Psoas muscle (tissue), 8 donors: Measurements from ENCODE around the gene FECH. TPM values are rescaled to one million over a fixed set of nuclear protein-coding genes. Genes with fewer than 3 reads are reported as not detected.
"Not testable (repeated sequence)": the region's sequence is repeated elsewhere in the genome, so short reads cannot be mapped to it uniquely, and the experiment has no call there.

ENCODE experiments used
- ATAC-seq, 4 donors: fragments of 200-7000 bp; cut with Tn5 transposase; one replicate each; pipeline ENCODE4 v1.9.1; 2020; ENCODE audit warnings: moderate library complexity in 3 of 4, mild to moderate bottlenecking in 2 of 4
- DNase-seq, 2 donors: peaks; one replicate each; pipeline ENCODE4 v3.0.0-alpha.2; 2020
- H3K27ac ChIP-seq: fragments of 200-600 bp; one replicate; pipeline ENCODE4 v1.8.0; 2022
- H3K27me3 ChIP-seq, 3 donors: fragments of 200-600 bp in 1 of 3; one replicate each; pipeline versions ENCODE4 v1.6.1 to v1.8.0; 2013 to 2022; ENCODE audit warnings: low read length in 2 of 3, mild to moderate bottlenecking in 2 of 3, moderate library complexity in 1 of 3; ENCODE audit not compliant: insufficient read depth in 3 of 3
- H3K36me3 ChIP-seq, 2 donors: fragments of 200-600 bp in 1 of 2; one replicate each; pipeline versions ENCODE4 v1.6.1 to v1.8.0; 2013 to 2022; ENCODE audit warnings: low read depth in 1 of 2, mild to moderate bottlenecking in 1 of 2, moderate library complexity in 1 of 2; ENCODE audit not compliant: insufficient read depth in 1 of 2
- H3K4me1 ChIP-seq: fragments of 200-600 bp; one replicate; pipeline ENCODE4 v1.8.0; 2022
- H3K4me3 ChIP-seq: fragments of 200-600 bp; one replicate; pipeline ENCODE4 v1.8.0; 2022; ENCODE audit warnings: mild to moderate bottlenecking
- H3K9me3 ChIP-seq: fragments of 200-600 bp; one replicate; pipeline ENCODE4 v1.8.0; 2022
- CTCF ChIP-seq: fragments of 200-600 bp; IDR thresholded peaks from one replicate; pipeline ENCODE4 v1.8.0; 2022; ENCODE audit warnings: antibody characterized with exemption
- WGBS, 3 donors: extraction: QIAGEN DNeasy Blood & Tissue Kit; methylation state at CpG; one replicate each; pipeline versions ENCODE4 v1.1.6 to v1.1.7; 2013; 5-methylcytosine and 5-hydroxymethylcytosine counted together
- intact Hi-C, 2 donors: fragments of 100-400 bp; cut with DNase I; formaldehyde crosslinking; loops; one replicate each; pipeline versions ENCODE4 v1.11.0 to v1.14.2; 2022
- polyA plus RNA-seq, 3 donors: library from polyadenylated mRNA; stranded (reverse); fragments of 200-250 nt; gene quantifications; one replicate each; pipeline ENCODE4 v1.2.3, GENCODE V29; 2013
- total RNA-seq, 4 donors: library from RNA; stranded (reverse); fragmentation: NEBNext Ultra II Directional in 2 of 4; extraction: Animal tissue kit (Norgen Biotek cat#: 25700) in 2 of 4; gene quantifications; one replicate each; pipeline versions ENCODE4 v1.2.1 to v1.2.4, GENCODE V29; 2021 to 2023
- donor health status: healthy with polysubstance abuse.
- donor health status: DM: no; HTN: no; CAD: no; lungs with moderate emphysema.
- donor health status: Bipolar disorder and iron deficiency.
- donor health status: healthy.
- donor health status: DM: yes; HTN: yes; CAD: no.
- donor health status: DM: no; HTN: no; CAD: no.
- donor health status: DM: no; HTN: no; CAD: no.
- donor health status: DM: yes; HTN: yes; CAD: no.

The FECH gene
- total and polyA plus RNA-seq, 7 donors, result 14.4 to 59.7 (median 42.2) TPM

- WGBS, 3 donors, result 0 to 2% (median 0%) methylated on average over 19 to 20 of the region's 20 CpGs
- Histone ChIP-seq H3K27me3 (no peaks in the 10 kb centered on the region), H3K4me3 (peak overlapping the region; percentile 73), H3K9me3 (no peaks in the 10 kb centered on the region), H3K36me3 (peaks cover 6 to 35% of the 10 kb centered on the region in 2 donors), H3K27ac (peak overlapping the region; percentile 95), H3K4me1 (peaks cover 15% of the 10 kb centered on the region)
- ATAC-seq (peak; percentile 26 to 52 (median 35)), DNase-seq (no peak)
- intact Hi-C loops, result loop anchor here in 1 of 2 donors (5.0 kb wide), 1 partner anchor 181 kb away; the partner anchor contains the start of gene ATP8B1
- TF ChIP-seq CTCF, result no peak
Measured at GRCh38 chr18:57621246-57621604, 34.7 kb upstream of the FECH start.

DNA sequence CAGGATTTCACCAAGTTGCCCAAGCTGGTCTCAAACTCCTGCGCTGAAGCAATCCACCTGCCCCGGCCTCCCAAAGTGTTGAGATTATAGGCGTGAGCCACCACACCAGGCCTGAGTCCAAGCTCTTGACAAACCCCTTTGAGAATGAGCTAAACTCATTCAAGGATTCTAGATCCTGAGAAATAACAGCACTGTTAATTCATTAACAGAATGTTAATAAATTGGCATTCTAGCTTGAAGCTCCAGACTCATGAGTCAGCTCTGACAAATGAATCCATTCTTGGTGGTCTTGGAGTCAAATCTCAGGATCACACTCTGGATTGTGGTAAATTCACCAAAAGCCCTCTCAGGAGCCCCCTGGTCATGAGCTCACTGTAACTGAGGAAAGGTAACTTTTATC lies 33.4 kb upstream of the FECH start:
- peaks cover 15% of the 10 kb centered on the region for H3K4me1 ChIP-seq
- peaks cover 6 to 49% of the 10 kb centered on the region in 2 donors for H3K36me3 ChIP-seq
- no peaks in the 10 kb centered on the region for H3K9me3 ChIP-seq
- WGBS, 3 donors, result 94 to 98% (median 98%) methylated on average over 3 of the region's 3 CpGs
- H3K27me3 ChIP-seq, result no peaks in the 10 kb centered on the region
- intact Hi-C loops, result loop anchor here in 1 of 2 donors (5.0 kb wide), 1 partner anchor 182 kb away; the partner anchor contains the start of gene ATP8B1
- H3K4me3 ChIP-seq, result peak overlapping the region; percentile 73
- TF ChIP-seq CTCF, result no peak
- DNase-seq (no peak), ATAC-seq (no peak)
- H3K27ac ChIP-seq, result no peak overlapping the region

DNA sequence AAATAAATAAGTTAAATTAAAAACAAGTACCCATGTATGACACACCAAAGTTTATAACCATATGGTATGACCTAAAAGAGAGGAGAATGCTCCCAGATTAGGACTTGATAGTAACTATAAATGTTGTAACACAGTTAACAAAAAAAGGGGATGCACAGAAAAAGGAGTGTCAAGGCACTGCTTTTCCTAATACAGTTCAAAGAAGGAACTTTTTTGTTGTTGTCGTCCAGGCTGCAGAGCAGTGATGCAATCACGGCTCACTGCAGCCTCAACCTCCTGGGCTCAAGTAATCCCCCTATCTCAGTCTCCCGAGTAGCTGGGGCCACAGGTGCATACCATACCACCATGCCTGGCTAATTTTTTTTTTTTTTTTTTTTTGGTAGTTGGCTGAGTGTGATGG lies 32.4 kb upstream of the FECH start:
- peaks cover 10 to 58% of the 10 kb centered on the region in 2 donors for H3K36me3 ChIP-seq
- WGBS, 3 donors, result 70 to 77% (median 72%) methylated on average over 3 of the region's 3 CpGs
- H3K4me3 ChIP-seq, result no peak overlapping the region
- peaks cover 15% of the 10 kb centered on the region for H3K4me1 ChIP-seq
- ATAC-seq (no peak), DNase-seq (no peak)
- H3K9me3 ChIP-seq, result no peaks in the 10 kb centered on the region
- H3K27ac ChIP-seq, result no peak overlapping the region
- no peaks in the 10 kb centered on the region for H3K27me3 ChIP-seq
- TF ChIP-seq CTCF, result no peak
- intact Hi-C loops, result no loop called here

- Histone ChIP-seq H3K27me3 (no peaks in the 10 kb centered on the region), H3K36me3 (peaks cover 17 to 99% of the 10 kb centered on the region in 2 donors), H3K9me3 (no peaks in the 10 kb centered on the region), H3K4me1 (no peaks in the 10 kb centered on the region), H3K27ac (no peak overlapping the region), H3K4me3 (no peak overlapping the region)
- DNase-seq (no peak), ATAC-seq (no peak)
- no peak for TF ChIP-seq CTCF
- intact Hi-C loops, result no loop called here
- WGBS, 3 donors, result 85 to 89% (median 86%) methylated on average over 1 of the region's 1 CpG
Measured at GRCh38 chr18:57603871-57604270, 17.4 kb upstream of the FECH start.

DNA sequence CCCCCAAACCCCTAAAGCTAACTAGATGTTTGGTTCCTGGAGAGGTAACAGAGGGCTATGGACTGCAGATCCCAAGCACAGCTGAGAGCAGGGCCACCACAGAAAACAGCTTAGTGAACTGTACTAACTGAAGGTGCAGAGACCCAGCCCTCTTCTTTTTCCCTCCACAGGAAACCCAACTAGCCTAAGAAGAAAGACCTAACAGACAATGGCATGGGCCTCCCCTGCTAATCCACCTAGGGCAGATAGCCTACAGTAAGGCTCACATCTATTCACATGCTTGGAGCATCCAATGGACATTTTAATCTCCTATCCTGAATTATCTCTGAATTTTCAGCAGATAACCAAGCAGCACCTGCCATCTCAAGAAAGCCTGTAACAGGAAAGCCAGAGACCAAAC lies 8.8 kb upstream of the FECH start:
- no peak overlapping the region for H3K27ac ChIP-seq
- no peaks in the 10 kb centered on the region for H3K4me1 ChIP-seq
- no peak for DNase-seq
- no peak for ATAC-seq
- H3K36me3 ChIP-seq, result peaks cover 4 to 47% of the 10 kb centered on the region in 2 donors
- H3K9me3 ChIP-seq, result no peaks in the 10 kb centered on the region
- TF ChIP-seq CTCF, result no peak
- no peaks in the 10 kb centered on the region for H3K27me3 ChIP-seq
- intact Hi-C loops, result no loop called here
- no peak overlapping the region for H3K4me3 ChIP-seq

GRCh38 chr18:57592716-57593115 lies 6.2 kb upstream of the FECH start:
- H3K4me3 ChIP-seq, intact Hi-C loops: not testable (repeated sequence)

More at GRCh38 chr18:57592716-57593115, 6.2 kb upstream of the FECH start:
- not testable (repeated sequence) for ATAC-seq, H3K9me3 ChIP-seq, H3K27me3 ChIP-seq, DNase-seq, H3K27ac ChIP-seq, H3K4me1 ChIP-seq
- 89 to 93% (median 93%) methylated on average over 4 of the region's 4 CpGs for WGBS, 3 donors
- H3K36me3 ChIP-seq, result peaks cover 0 to 22% of the 10 kb centered on the region in 2 donors
